DND-41 (cell line): Measurements from ENCODE around the gene PMCH.
"Not testable (repeated sequence)": the region's sequence is repeated elsewhere in the genome, so short reads cannot be mapped to it uniquely, and the experiment has no call there.

Experiments
- ATAC-seq: fragments of 200-7000 bp; cut with Tn5 transposase; 3 replicates; pipeline ENCODE4 v1.9.1; 2021; ENCODE audit warnings: low read depth; ENCODE audit not compliant: insufficient read depth
- DNase-seq: peaks from one replicate; pipeline ENCODE4 v3.0.0-alpha.2; 2020
- H2AFZ ChIP-seq: 2 replicates; pipeline ENCODE4 v1.6.0; 2012; ENCODE audit warnings: low read depth, low read length
- H3K27ac ChIP-seq: 2 replicates; pipeline ENCODE4 v1.5.1; 2012; ENCODE audit warnings: low read length, inconsistent platforms
- H3K27me3 ChIP-seq: fragments of 200-600 bp; sonication (generic); 2 replicates; pipeline ENCODE4 v1.6.0; 2012; ENCODE audit warnings: low read length, mild to moderate bottlenecking, inconsistent platforms; ENCODE audit not compliant: insufficient read depth, poor library complexity
- H3K36me3 ChIP-seq: 2 replicates; pipeline ENCODE4 v1.5.1; 2012; ENCODE audit warnings: low read length, inconsistent platforms; ENCODE audit not compliant: insufficient read depth
- H3K4me1 ChIP-seq: 2 replicates; pipeline ENCODE4 v1.5.1; 2012; ENCODE audit warnings: mild to moderate bottlenecking, low read length; ENCODE audit not compliant: insufficient read depth
- H3K4me2 ChIP-seq: 2 replicates; pipeline ENCODE4 v1.6.0; 2012; ENCODE audit warnings: mild to moderate bottlenecking, moderate library complexity, low read length, inconsistent platforms; ENCODE audit not compliant: insufficient read depth
- H3K4me3 ChIP-seq, 2 experiments: fragments of 200-600 bp in 1 of 2; shearing (Covaris generic) in 1 of 2; 2 replicates each; pipeline ENCODE4 v1.5.1; 2012 to 2016; ENCODE audit warnings: inconsistent platforms in 2 of 2, low read length in 2 of 2, mild to moderate bottlenecking in 2 of 2, low read depth in 1 of 2, moderate library complexity in 1 of 2
- H3K79me2 ChIP-seq: 2 replicates; pipeline ENCODE4 v1.6.0; 2012; ENCODE audit warnings: low read length, inconsistent platforms; ENCODE audit not compliant: insufficient read depth
- H3K9ac ChIP-seq: 2 replicates; pipeline ENCODE4 v1.6.0; 2012; ENCODE audit warnings: low read depth, mild to moderate bottlenecking, inconsistent platforms, low read length, moderate library complexity
- H3K9me3 ChIP-seq: 2 replicates; pipeline ENCODE4 v1.5.1; 2012; ENCODE audit warnings: low read length, moderate library complexity, mild to moderate bottlenecking, inconsistent platforms; ENCODE audit not compliant: insufficient read depth, severe bottlenecking
- H4K20me1 ChIP-seq: 2 replicates; pipeline ENCODE4 v1.6.0; 2012; ENCODE audit warnings: low read length; ENCODE audit not compliant: insufficient read depth

Gene PMCH

DNA sequence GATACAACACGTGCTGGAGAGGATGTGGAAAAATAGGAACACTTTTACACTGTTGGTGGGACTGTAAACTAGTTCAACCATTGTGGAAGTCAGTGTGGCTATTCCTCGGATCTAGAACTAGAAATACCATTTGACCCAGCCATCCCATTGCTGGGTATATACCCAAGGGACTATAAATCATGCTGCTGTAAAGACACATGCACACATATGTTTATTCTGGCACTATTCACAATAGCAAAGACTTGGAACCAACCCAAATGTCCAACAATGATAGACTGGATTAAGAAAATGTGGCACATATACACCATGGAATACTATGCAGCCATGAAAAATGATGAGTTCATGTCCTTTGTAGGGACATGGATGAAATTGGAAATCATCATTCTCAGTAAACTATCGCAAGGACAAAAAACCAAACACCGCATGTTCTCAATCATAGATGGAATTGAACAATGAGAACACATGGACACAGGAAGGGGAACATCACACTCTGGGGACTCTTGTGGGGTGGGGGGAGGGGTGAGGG is 50.5 kb downstream of the PMCH start:
- H3K9ac ChIP-seq, DNase-seq: not testable (repeated sequence)

More for the DNA sequence above, 50.5 kb downstream of the PMCH start:
- H3K4me3 ChIP-seq, H3K27ac ChIP-seq, H3K4me1 ChIP-seq, H4K20me1 ChIP-seq, H3K27me3 ChIP-seq, ATAC-seq, H2AFZ ChIP-seq, H3K9me3 ChIP-seq, H3K4me2 ChIP-seq: not testable (repeated sequence)
- H3K36me3 ChIP-seq, result peaks cover 38% of the 10 kb centered on the region
- H3K79me2 ChIP-seq, result peaks cover 17% of the 10 kb centered on the region; the same call in 1 of the 2 replicates
